Measurements from ENCODE around the gene SEC16A. TPM values are rescaled to one million over a fixed set of nuclear protein-coding genes. Genes with fewer than 3 reads are reported as not detected.
A peak's percentile ranks its signal among the peaks of the same experiment; 100 is the strongest.

The SEC16A gene
- total RNA-seq, 2 donors from 2014 or later = 32.6 to 41.6 TPM

DNA sequence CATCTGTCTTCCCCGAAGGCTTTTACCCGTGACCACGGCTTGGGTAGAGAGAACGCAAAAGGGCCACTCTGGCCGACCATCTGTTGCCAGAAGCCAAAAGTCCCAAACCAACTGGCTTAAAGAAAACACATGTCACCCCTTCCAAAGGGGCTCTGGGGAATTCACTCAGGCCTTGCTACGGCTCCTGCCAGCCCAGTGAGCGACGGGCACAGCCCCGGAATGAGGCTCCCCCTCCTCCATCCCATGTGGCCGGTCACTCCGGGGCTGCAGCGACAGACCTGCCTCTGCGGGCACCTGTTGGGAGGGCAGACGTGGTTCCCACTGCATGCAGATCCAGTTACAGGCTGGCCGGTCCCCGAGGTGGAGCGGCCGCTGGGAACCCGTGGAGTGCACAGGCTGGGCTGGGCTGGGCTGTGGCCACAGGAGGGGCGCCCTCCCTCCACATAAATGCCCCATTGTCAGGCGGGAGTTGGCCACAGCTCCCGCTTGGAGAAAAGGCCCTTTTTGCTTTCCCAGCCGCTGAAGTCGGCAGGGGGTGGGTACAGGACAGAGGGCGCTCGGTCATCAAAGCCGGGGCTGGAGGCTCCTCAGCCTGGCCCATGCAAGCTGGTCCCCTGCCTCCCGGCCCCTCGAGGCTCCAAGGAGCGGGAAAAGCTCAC lies 43.1 kb upstream of the SEC16A start:
- Histone ChIP-seq H3K9me3 (no peaks in the 10 kb centered on the region), H3K27me3 (no peaks in the 10 kb centered on the region), H3K36me3 (peaks cover 15% of the 10 kb centered on the region), H3K27ac (peak overlapping the region; percentile 42 to 58), H3K4me3 (no peak overlapping the region), H3K4me1 (peaks cover 0 to 81% of the 10 kb centered on the region in 2 donors)
- no peak for DNase-seq (ENCODE audit: low spot score)
- TF ChIP-seq CTCF (IDR thresholded peaks at IDR 0.05) = peak in 1 of 2 donors; percentile 34

GRCh38 chr9:136525207-136525606 lies 42.4 kb upstream of the SEC16A start:
- Histone ChIP-seq H3K27ac (no peak overlapping the region), H3K4me3 (no peak overlapping the region), H3K36me3 (peaks cover 15% of the 10 kb centered on the region), H3K4me1 (peaks cover 0 to 73% of the 10 kb centered on the region in 2 donors), H3K27me3 (no peaks in the 10 kb centered on the region), H3K9me3 (no peaks in the 10 kb centered on the region)
- no peak for DNase-seq (ENCODE audit: low spot score)
- no peak for TF ChIP-seq CTCF (IDR thresholded peaks at IDR 0.05)

DNA sequence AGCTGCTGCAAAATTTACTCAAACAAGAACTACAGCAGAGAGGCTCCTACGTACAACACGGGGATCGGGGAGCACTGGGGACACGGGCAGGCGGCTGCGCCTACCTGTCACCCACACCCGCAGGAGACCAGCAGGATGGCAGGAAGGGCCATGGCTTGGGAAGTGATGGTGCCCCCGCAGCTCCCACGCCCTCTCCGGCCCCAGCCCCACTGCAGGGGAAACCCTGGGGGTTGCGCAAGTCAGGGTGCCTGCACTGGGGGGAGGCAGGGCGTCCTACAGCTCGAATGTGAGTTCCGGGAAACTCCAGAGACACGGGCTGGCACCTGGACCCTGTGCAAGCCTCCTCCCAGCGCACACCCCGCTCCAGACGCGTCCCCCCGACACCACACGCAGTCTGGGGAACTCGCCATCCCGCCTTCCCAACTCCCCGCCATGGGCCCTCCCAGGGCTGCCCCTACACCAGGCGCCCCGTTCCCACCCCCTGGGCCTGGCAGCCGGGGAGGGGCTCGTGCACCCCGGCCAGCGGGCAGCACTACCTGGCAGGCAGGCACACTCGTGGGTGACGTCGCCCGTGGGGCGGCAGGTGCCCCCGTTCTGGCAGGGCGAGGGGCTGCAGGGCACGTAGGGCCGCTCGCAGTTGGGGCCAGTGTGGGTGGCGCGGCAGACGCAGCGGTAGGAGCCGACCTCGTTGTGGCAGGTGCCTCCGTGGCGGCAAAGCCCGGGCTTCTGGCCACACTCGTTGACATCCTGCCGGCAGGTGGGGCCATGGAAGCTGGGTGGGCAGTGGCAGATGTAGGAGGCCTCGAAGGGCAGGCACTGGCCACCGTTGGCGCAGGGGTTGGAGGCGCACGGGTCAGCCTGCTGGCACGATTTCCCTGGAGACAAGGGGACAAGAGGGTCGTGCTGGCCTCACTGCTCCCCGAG lies 39.7 kb upstream of the SEC16A start:
- no peak for DNase-seq (ENCODE audit: low spot score)
- Histone ChIP-seq H3K4me3 (no peak overlapping the region), H3K27me3 (no peaks in the 10 kb centered on the region), H3K36me3 (peaks cover 31% of the 10 kb centered on the region), H3K4me1 (peaks cover 0 to 47% of the 10 kb centered on the region in 2 donors), H3K27ac (no peak overlapping the region), H3K9me3 (no peaks in the 10 kb centered on the region)
- TF ChIP-seq CTCF (IDR thresholded peaks at IDR 0.05) = no peak

GRCh38 chr9:136521537-136521936 lies 38.7 kb upstream of the SEC16A start:
- H3K36me3 ChIP-seq = peaks cover 31% of the 10 kb centered on the region
- H3K4me3 ChIP-seq = no peak overlapping the region
- peaks cover 0 to 37% of the 10 kb centered on the region in 2 donors for H3K4me1 ChIP-seq
- H3K27me3 ChIP-seq = no peaks in the 10 kb centered on the region
- H3K9me3 ChIP-seq = no peaks in the 10 kb centered on the region
- no peak for TF ChIP-seq CTCF (IDR thresholded peaks at IDR 0.05)
- peak overlapping the region in 1 of 2 donors; percentile 31 for H3K27ac ChIP-seq
- DNase-seq (ENCODE audit: low spot score) = no peak

GRCh38 chr9:136520053-136520540 lies 37.3 kb upstream of the SEC16A start:
- Histone ChIP-seq H3K27me3 (no peaks in the 10 kb centered on the region), H3K9me3 (no peaks in the 10 kb centered on the region), H3K27ac (no peak overlapping the region), H3K4me1 (peaks cover 0 to 22% of the 10 kb centered on the region in 2 donors), H3K4me3 (no peak overlapping the region), H3K36me3 (peaks cover 42% of the 10 kb centered on the region)
- no peak for DNase-seq (ENCODE audit: low spot score)
- no peak for TF ChIP-seq CTCF (IDR thresholded peaks at IDR 0.05)
